ENCODE measurements around the gene CARD18.

GRCh38 chr11:105155679-105156078 lies 16.1 kb upstream of the CARD18 start:
- TF ChIP-seq CTCF (IDR thresholded peaks at IDR 0.05): no peak
- TF ChIP-seq EZH2 (IDR thresholded peaks at IDR 0.05; ENCODE audit: borderline replicate concordance, insufficient read depth, low read depth, low read length, poor library complexity, severe bottlenecking): no peak
